ENCODE data around the gene PPY. TPM values are rescaled to one million over a fixed set of nuclear protein-coding genes. Genes with fewer than 3 reads are reported as not detected.

The PPY gene
- polyA plus RNA-seq, 4 donors, result 5.5 TPM; not detected in 3

Other genes starting within 250 kb of the PPY start
- under 1 TPM in 1 of 4 donors, not detected in 3; 0.04 TPM for gene SOST, start 183.7 kb downstream of the PPY start, polyA plus RNA-seq
- 10 to 100 TPM; 31.1 to 88.6 (median 72.2) TPM for gene DUSP3, start 163.5 kb downstream of the PPY start, polyA plus RNA-seq
- under 1 TPM in 1 of 4 donors, not detected in 3; 0.03 TPM for gene CFAP97D1, start 162.0 kb downstream of the PPY start, polyA plus RNA-seq
- gene MPP3, start 109.3 kb downstream of the PPY start, polyA plus RNA-seq, result 1 to 10 TPM; 1.2 to 5.4 (median 2.6) TPM
- 1 to 10 TPM in 1 of 4 donors, under 1 TPM in 2, not detected in 1; 0.30 to 2.0 (median 0.81) TPM for gene CD300LG, start 95.3 kb downstream of the PPY start, polyA plus RNA-seq
- 1 to 10 TPM in 2 of 4 donors, under 1 TPM in 1, not detected in 1; 0.27 to 1.8 (median 1.1) TPM for gene MPP2, start 34.9 kb downstream of the PPY start, polyA plus RNA-seq
- 100 to 1,000 TPM in 1 of 4 donors, 10 to 100 TPM in 1, 1 to 10 TPM in 1, not detected in 1; 1.8 to 192 (median 10.5) TPM for gene PYY, start 11.5 kb upstream of the PPY start, polyA plus RNA-seq
- gene NAGS, start 62.1 kb upstream of the PPY start, polyA plus RNA-seq, result 10 to 100 TPM; 16.8 to 58.6 (median 50.6) TPM
- gene TMEM101, start 72.5 kb upstream of the PPY start, polyA plus RNA-seq, result 10 to 100 TPM; 11.3 to 47.5 (median 27.7) TPM
- 10 to 100 TPM; 24.8 to 36.4 (median 28.2) TPM for gene LSM12, start 124.2 kb upstream of the PPY start, polyA plus RNA-seq
- 10 to 100 TPM; 17.6 to 69.2 (median 39.3) TPM for gene G6PC3, start 128.3 kb upstream of the PPY start, polyA plus RNA-seq
- 10 to 100 TPM; 10.1 to 39.9 (median 17.3) TPM for gene HDAC5, start 181.2 kb upstream of the PPY start, polyA plus RNA-seq
- 1 to 10 TPM in 3 of 4 donors, not detected in 1; 1.4 to 3.0 (median 2.3) TPM for gene HROB, start 199.5 kb upstream of the PPY start, polyA plus RNA-seq
- 1 to 10 TPM in 1 of 4 donors, under 1 TPM in 1, not detected in 2; 0.15 to 2.5 TPM for gene ASB16, start 228.2 kb upstream of the PPY start, polyA plus RNA-seq
- 10 to 100 TPM; 28.7 to 40.2 (median 32.3) TPM for gene TMUB2, start 244.5 kb upstream of the PPY start, polyA plus RNA-seq